Measurements from ENCODE around the gene SMIM13.

Gene SMIM13

DNA sequence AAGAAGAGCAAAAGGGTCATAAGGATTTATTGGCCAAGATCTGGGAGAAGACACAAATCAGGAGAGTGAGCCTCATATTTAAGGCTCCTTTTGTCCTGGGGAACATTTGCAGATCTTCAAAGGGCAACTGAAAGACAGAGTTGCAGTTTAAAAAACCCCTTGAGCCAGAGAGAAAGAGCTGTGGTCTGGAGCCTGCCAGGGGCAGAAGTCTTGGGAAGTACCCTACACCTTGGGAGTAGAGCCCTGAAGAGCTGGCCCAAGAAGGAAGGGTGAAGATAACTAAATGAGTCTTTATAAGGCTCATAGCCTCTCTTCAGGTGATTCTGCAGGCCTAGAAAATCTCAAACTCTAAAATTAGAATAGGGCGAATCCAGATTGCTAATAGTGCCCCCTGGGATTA is 57.9 kb downstream of the SMIM13 start:
- no peak for DNase-seq (ENCODE audit: low read depth in 1 of 2, low spot score in 1 of 2)

DNA sequence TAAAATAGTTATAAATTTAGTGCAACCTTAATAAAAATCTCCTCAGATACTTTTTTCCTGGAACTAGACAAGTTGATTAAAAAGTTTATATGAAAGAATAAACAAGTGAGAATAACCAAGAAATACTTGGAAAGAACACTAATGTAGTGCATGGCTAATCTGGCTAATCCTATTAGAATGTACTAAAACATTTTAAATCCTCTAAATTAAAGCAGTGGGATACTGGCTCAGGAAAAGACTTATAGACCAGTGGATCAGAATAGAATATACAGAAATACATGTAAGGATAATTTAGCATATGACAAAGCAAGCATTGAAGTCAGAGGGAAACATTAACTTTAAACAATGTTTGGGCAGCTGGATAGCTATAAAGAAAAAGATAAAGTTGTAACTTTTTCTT is 58.9 kb downstream of the SMIM13 start:
- no peak for DNase-seq (ENCODE audit: low read depth in 1 of 2, low spot score in 1 of 2)

DNA sequence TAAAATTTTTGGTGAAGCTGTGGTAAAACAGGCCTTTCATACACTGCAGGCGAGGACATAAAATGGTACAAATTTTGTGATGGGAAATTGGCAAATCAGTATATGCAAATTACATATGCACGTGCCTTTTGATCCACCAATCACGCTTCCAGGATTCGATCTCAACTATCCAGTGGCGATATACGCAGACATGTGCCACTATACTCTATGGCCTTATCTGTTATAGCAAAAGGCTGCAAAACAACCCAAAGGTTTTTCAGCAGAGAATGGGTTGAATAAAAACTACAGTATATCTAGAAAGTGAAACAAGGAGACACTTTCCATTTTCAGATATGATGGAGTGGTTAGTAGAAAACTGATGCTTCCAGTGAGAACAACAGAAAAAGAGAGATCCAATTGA is 59.8 kb downstream of the SMIM13 start:
- DNase-seq (ENCODE audit: low read depth in 1 of 2, low spot score in 1 of 2) = no peak

DNA sequence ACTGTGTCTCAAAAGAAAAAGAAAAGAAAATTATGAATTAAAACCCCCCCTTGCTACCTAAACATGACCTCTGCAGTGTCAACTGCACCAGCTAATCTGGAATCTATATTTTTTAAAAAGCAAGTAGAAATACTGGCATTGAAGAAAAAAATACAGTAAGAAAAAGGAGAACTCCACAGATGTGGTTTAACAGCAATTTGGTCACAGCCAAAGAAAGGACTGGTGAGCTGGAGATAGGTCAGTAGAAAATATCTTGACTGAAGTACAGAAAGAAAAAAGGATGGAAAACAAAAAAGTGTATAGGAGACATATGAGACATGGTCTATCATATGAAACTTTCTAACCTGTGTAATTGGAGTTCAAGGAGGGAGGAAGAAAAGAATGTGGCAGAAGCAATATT is 62.0 kb downstream of the SMIM13 start:
- no peak for DNase-seq (ENCODE audit: low read depth in 1 of 2, low spot score in 1 of 2)

DNA sequence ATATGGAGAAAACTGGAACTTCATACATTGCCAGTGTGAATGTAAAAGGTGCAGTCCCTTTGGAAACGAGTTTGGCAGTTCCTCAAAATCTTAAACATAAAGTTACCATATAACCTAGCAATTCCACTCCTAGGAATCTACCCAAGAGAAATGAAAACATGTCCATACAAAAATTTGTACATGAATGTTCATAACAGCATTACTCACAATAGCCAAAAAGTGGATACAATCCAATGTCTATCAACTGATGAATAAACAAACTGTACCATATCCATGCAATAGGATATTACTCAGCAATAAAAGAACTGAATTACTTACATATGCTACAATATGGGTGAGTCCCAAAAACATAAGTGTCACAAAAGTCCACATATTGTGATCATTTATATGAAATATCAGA is 66.6 kb downstream of the SMIM13 start:
- no peak for DNase-seq (ENCODE audit: low read depth in 1 of 2, low spot score in 1 of 2)

DNA sequence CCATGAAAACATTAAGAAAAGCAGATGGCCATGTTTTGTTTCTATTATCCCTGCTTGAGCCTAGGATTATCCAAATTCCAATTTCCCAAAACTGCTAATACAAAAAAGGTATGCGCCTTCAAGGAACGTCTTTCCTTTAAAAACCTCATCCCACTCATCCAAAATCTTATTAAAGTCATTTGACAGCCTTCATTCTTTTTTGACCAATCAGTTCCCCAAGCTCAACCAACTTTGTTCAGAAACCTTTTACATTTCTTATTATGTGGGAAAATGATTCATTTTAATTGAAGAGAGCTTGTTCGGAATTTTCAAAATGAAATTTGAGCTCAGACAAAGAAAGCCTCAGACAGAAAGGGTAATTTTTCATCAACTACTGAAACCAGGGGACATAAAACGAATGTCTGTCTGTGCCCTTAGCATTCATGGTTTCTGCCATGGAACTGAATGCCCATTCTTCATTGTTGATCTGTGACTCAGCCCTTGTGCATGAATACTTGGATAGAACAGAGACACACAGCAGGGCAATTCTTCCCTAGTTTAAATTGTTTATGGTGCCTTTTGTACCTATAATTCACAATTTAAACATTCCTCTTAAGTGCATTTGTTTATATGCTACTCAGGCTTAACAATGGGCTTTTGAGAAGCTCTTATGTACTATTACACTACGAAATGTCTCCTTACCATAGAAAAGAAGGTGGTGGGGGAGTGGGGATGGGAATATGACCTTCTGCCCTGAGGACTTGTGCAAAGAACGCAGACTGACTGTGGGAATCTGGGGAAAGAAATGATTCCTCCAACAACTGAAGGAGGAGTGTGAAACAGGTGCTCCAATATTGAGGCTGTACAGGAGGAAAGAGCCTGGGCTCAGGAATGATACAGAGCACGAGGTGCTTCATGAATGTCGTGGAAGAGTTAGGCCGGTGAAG is 67.7 kb downstream of the SMIM13 start:
- DNase-seq (ENCODE audit: low read depth in 1 of 2, low spot score in 1 of 2) = no peak

DNA sequence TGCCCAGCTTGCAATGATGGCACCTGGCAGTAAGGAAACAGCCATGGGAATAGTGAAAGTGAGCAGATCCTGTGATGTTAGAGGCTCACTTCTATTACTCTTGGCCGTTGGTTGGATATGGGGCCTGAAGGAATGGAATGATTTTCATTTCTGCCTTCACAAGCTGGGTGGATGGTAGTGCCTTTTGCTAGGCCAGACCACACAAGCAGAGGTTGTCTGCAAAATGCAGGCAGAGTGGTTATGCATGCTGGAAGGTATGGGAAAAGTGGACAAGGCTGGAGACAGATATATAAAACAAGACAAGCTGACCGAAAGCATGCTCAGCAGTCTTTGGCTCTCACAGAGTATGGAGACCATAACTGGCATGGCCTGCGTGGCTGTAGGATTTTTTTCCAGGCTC is 68.6 kb downstream of the SMIM13 start:
- DNase-seq (ENCODE audit: low read depth in 1 of 2, low spot score in 1 of 2) = no peak

DNA sequence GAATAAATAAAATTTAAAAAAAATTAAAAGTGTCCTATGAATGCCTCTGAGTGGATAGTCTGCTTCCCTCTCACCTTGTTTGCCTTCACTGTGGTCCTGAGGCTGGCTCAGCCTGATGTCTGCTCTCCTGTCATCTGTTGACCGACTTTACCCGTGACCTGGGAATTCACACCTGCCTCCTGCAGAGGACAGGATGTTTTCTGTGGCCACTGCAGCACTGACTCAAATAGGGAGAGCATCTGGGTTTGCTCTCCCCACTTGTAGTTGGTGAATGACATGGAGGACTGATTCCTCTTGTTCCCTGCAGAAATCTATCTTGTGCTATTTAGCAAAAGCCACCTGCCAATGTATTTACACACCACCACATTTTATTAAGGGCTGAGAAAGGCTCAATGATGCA is 70.3 kb downstream of the SMIM13 start:
- DNase-seq (ENCODE audit: low read depth in 1 of 2, low spot score in 1 of 2) = no peak

DNA sequence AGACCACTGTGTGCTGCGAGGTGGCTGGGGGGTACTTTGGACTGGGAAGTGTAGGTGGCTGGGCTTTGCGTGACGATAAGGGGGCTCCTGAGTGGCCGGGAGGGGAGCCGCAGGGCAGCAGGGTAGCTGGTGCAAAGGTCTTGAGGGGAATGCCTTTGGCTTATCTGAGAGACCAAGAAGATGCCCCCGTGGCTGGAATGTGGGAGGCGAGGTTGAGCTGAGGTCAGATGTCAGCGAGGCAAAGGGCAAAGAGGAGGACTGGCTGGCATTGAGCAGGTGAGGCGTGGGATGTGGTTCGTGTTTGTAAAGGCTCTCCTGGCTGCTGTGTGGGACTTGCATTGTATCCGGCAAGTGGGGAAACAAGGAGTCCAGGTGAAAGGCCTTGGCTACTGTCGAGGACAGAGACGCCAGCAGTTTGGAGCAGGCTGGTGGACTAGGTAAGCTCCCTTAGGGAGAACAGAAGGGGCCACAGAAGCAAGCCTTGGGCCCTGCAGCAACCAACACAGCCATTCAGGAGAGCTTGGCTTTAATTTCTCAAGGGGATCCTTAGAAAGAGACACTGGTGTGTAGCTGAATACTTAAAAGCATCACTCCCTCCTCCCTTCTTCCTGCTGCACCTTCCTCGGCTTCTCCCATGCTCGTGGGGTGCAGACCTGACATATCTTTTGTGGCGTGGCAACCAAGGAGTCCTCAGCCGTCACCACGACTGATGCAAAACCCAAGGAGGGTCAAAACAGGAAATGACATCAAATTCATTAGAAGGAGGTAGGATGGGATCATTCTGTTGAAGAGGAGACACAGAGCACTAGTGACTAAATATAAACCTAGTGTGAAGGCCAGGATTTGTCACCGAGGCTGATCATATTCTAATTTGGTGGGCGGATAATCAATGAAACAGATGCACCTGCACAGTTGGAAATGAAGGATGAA is 71.3 kb downstream of the SMIM13 start:
- no peak for DNase-seq (ENCODE audit: low read depth in 1 of 2, low spot score in 1 of 2)

DNA sequence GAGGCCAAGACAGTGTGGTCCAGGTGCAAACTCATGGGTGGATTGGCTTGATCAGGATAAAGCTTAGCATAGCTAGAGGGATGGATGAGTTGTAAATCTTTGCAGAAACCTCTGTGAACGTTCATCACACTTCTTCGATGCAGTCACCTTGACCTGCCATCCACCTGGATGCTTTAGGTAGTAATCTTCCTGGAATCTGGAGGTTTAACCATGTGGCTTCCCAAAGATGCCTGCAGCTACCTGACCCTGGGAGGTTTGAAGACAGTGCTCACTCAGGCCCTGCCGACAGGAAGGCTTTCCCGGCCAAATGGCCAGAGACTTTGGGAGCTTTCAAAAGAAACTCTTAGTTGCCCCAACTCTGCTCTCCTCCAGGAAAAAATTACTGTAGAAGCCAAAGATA is 73.3 kb downstream of the SMIM13 start:
- no peak for DNase-seq (ENCODE audit: low read depth in 1 of 2, low spot score in 1 of 2)

DNA sequence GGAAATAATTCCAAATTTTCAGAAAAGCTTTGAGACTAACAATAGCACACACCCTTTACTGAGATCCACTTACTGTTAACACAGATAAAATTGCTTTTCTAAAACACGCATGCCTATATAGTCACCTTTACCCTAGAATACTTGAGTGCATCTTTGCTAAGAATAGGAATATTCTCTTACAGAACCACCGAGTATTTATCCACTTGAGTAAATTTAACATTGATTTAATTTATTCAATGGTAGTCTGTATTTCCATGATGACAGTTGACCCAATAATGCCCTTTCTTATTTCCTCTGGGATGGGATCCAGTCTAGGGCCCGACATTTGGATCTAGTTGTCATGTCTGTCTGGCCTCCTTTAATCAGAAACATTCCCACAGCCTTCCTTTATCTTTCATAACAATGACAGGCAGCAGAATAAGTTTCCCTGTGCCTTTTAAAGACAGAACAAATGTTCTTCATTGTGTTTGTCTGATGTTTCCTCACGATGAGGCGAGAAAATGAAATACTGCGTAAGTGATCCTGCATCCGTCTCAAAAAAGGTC is 74.5 kb downstream of the SMIM13 start:
- no peak for DNase-seq (ENCODE audit: low read depth in 1 of 2, low spot score in 1 of 2)

DNA sequence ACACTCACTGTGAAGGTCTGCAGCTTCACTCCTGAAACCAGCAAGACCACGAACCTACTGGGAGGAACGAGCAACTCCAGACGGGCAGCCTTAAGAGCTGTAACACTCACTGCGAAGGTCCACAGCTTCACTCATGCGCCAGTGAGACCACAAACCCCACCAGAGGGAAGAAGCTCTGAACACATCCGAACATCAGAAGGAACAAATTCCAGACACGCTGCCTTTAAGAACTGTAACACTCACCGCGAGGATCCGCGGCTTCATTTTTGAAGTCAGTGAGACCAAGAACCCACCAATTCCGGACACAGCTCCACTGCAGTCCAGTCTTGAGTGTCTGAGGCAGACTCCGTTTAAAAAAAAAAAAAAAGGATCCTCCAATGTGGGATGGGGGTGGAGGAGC is 78.3 kb downstream of the SMIM13 start:
- DNase-seq (ENCODE audit: low read depth in 1 of 2, low spot score in 1 of 2) = no peak

DNA sequence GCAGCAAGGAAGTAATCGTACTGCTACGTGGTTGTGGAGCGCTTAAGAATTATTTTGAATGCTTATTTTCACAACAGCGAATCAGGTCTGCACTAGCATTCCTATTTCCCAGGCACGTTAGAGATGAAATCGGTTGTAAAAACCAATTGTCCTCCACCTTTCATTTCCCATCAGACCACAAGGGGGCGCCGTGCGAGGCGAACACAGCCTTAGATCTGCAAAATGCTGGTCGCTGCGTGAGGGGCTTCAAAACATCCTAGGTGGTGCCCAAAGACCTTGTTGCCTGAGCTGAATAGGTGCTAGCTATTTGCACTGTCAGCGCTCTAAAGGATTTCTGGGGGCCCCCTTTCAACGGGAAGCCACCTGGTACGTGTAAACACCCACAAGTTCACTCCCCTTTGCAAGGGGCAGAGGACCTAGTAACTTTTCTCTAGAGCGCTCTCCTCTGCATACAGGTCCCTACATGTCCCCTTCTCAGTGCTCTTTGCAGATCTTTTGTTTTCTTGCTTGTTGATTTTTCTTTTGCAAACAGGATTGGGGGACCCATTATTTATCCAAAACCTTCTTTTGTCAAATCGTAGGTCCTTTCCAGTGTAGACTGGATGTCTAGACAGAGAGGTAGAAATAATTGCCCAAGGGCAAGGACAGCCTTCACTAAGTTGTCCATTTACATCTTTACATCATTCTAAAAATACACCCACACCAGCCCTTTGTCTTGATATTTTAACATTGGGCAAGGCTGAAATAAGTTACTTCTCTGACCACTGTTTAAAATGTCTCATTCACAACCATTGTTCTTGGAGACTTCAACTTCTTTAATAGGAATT is 79.1 kb downstream of the SMIM13 start:
- DNase-seq (ENCODE audit: low read depth in 1 of 2, low spot score in 1 of 2) = peak; percentile 53 to 66

DNA sequence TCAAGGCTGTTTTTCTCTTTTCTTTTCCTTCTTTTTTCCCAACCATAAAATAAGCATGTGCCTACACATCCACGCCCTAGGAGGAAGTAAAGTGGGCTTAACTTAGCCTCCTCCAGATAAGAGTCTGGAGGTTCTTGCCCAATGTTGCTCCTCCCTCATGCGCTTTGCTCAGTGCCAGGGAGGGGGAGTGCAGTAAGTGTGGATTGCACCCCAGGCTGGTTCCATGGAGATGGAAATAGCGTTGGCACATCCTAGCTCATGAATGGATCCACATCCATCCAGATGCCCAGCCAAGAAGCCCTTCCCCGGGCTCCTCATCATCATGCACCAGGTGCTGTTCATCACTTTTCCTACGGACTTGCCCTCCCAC is 80.6 kb downstream of the SMIM13 start:
- no peak for DNase-seq (ENCODE audit: low read depth in 1 of 2, low spot score in 1 of 2)

DNA sequence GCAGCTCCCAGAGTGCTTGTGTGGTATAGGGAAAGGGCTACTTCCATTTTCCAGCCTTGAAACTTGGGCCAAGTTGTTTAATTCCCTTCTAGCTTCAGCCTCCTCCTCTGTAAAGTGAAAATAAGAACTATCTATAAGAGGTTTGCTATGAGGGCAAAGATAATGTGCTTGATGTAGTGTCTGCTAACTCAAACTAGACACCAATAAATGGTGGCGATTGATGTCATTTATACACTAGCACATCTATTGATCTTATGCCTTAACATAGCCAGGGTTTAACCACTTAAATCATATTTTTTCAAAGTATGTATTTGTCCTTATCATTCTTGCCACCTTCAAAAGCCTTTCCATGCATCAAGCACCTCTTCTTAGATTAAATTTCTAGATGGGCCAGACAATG is 83.6 kb downstream of the SMIM13 start:
- no peak for DNase-seq (ENCODE audit: low read depth in 1 of 2, low spot score in 1 of 2)

DNA sequence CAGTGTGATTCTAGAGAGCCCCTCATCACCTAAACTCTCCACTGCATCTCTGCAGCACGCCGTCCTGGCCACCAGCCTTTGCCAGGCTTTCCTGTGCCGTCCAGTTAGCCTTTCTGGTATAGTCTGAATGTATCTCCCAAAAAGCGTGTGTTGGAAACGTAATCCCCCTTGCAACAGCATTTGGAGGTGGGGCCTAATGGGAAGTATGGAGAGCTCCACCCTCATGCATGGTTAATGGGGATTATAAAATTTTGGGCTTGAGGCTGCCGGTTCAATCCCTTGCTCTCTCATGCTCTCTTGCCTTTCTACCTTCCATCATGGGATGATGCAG is 85.4 kb downstream of the SMIM13 start:
- no peak for DNase-seq (ENCODE audit: low read depth in 1 of 2, low spot score in 1 of 2)

DNA sequence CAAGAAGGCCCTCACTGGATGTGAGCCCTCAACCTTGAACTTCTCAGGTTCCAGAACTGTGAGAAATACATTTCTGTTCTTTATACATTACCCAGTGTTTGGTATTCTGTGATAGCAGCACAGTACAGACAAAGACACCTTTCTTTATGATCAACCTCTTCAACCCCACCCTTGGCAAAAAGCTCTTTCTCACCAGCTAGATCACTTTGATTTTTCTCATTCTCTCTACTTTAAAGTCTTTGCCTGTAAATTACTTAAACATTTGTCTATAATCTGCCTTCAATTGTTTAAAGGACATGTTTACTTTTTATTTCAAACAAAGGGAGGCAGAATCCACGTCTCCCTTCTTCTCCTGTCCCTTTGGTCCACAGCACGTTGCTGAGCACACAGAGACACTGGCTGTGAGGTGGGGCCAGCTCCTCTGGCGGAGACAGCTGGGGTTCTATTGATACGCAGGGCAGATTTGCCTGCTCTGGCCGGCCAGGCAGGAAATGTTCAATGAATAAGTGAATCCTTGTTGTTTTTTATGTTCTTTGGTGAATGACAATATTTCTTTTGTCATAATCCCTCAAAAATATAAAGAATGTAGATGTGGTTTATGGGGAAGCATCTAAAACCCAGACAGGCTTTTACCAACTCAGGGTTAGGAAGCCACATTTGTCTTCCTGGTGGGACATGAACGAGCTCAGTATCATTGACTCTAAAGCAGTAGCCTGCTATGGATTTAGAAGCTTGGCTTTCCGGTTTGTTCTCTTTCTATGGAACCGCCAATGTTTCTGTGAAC is 86.0 kb downstream of the SMIM13 start:
- DNase-seq (ENCODE audit: low read depth in 1 of 2, low spot score in 1 of 2) = no peak

DNA sequence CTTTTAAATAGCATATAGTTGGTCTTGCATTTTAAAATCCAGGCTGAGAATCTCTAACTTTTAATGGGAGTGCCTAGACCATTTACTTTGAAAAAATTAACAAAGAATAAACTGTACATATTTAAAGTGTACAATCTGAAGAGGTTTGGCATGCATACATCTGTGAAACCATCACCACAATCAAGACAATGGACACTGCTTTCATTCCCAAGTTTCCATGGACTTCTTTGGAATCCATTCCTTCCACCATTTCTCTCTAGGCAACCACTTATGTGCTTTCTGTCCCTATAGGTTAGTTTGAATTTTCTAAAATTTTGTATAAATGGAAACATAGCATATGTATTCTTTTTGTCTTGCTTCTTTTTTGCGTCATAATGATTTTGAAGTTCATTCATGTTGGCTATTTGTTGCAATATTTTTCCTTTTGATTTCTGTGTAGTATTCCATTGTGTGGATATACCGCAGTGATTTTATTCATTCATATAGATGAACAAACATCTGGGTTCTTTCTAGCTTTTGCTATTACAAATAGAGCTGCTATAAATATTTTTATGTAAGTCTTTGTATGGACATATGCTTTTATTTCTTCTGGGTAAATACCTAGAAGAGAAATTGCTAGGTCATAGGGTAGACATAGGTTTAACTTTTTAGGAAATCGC is 88.0 kb downstream of the SMIM13 start:
- DNase-seq (ENCODE audit: low read depth in 1 of 2, low spot score in 1 of 2) = no peak

DNA sequence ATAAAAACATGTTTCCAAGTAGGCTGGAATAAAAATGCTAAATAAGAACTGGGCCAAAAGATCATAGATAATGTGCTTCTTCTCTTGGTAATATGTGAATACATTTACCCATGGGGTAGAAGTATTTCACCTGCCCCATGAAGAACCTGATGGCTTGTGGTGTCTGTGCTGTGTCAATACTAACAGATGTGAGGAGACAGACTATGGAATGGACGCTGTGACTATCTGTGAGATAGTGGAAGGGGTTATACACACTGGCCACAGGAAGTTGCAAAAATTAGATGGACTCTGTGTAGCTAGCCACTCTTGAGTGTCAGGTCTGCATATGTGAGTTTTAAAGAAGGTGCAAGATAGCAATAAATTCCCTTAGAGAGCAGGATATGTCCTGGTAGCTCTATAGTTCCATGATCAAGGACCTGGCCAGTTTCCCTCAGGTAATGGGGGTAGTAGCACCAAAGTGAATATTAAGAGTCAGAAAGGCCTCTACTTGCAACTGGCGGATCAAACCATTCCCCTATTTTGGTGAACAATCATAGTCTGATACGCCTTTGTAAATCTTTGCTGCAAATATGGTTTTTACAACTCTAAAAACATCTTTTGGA is 90.2 kb downstream of the SMIM13 start:
- DNase-seq (ENCODE audit: low read depth in 1 of 2, low spot score in 1 of 2) = no peak

Data from stimulated activated CD4-positive, alpha-beta T cell treated with anti-CD3 and anti-CD28 coated beads, Interleukin-15, amount 100 ng/mL, for 1 hour (primary cell).